ENCODE measurements around the gene PKDCC. TPM values are rescaled to one million over a fixed set of nuclear protein-coding genes. Genes with fewer than 3 reads are reported as not detected.

The PKDCC gene
- total RNA-seq, 1 experiment from 2014 or later = 3.9 TPM

DNA sequence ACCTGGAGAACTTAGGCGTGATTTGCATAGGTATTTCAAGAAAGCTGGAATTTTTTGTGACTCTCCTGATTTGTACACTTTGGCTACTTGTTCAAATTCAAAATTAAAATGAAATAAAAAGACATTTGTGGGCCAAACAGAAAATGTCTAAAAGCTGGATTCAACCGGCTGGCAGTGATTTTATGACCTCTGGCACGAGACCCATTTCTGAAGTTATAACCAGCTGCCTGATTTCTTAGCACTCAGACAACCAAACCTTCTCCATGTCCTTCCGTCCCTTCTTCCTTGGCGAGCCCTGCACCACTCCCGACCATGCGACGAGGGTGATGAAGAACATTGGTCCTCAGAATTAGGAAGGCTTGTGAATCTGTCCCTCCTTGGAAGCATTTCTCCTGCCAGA is 19.7 kb downstream of the PKDCC start:
- H4K20me1 ChIP-seq (ENCODE audit: insufficient read depth) = no peaks in the 10 kb centered on the region
- no TSS peak for BruUV-seq (replicated peaks)
- H3K27ac ChIP-seq = no peak overlapping the region
- no peak for TF ChIP-seq EZH2 (IDR thresholded peaks at IDR 0.05; ENCODE audit: low read depth)
- TF ChIP-seq, protein P1, sequence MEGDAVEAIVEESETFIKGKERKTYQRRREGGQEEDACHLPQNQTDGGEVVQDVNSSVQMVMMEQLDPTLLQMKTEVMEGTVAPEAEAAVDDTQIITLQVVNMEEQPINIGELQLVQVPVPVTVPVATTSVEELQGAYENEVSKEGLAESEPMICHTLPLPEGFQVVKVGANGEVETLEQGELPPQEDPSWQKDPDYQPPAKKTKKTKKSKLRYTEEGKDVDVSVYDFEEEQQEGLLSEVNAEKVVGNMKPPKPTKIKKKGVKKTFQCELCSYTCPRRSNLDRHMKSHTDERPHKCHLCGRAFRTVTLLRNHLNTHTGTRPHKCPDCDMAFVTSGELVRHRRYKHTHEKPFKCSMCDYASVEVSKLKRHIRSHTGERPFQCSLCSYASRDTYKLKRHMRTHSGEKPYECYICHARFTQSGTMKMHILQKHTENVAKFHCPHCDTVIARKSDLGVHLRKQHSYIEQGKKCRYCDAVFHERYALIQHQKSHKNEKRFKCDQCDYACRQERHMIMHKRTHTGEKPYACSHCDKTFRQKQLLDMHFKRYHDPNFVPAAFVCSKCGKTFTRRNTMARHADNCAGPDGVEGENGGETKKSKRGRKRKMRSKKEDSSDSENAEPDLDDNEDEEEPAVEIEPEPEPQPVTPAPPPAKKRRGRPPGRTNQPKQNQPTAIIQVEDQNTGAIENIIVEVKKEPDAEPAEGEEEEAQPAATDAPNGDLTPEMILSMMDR (conservative IDR thresholded peaks at IDR 0.05) = no peak
- peaks cover 11% of the 10 kb centered on the region for H3K27me3 ChIP-seq (ENCODE audit: insufficient read depth, low read depth)
- intact Hi-C loops (cut with micrococcal nuclease; ENCODE audit: unreplicated experiment) = no loop called here
- H3K36me3 ChIP-seq (ENCODE audit: low read depth) = no peaks in the 10 kb centered on the region
- H3K79me2 ChIP-seq (ENCODE audit: low read depth) = no peaks in the 10 kb centered on the region
- H3K9me3 ChIP-seq (ENCODE audit: insufficient read depth, low read depth) = peaks cover 4% of the 10 kb centered on the region; the same call in 1 of the 2 replicates
- no peak for DNase-seq
- no peaks in the 10 kb centered on the region for H3F3A ChIP-seq (ENCODE audit: insufficient read depth, low read depth)
- no peak overlapping the region for H2AFZ ChIP-seq
- no peak overlapping the region for H3K4me2 ChIP-seq
- POLR2A ChIA-PET (ENCODE audit: unreplicated experiment) = no interaction called here
- no peaks in the 10 kb centered on the region for H3K9me2 ChIP-seq (ENCODE audit: insufficient read depth)
- CTCF ChIA-PET = no interaction called here
- H3K4me3 ChIP-seq = no peak overlapping the region
- H3K4me1 ChIP-seq (replicated peaks; ENCODE audit: insufficient read depth) = no peaks in the 10 kb centered on the region

DNA sequence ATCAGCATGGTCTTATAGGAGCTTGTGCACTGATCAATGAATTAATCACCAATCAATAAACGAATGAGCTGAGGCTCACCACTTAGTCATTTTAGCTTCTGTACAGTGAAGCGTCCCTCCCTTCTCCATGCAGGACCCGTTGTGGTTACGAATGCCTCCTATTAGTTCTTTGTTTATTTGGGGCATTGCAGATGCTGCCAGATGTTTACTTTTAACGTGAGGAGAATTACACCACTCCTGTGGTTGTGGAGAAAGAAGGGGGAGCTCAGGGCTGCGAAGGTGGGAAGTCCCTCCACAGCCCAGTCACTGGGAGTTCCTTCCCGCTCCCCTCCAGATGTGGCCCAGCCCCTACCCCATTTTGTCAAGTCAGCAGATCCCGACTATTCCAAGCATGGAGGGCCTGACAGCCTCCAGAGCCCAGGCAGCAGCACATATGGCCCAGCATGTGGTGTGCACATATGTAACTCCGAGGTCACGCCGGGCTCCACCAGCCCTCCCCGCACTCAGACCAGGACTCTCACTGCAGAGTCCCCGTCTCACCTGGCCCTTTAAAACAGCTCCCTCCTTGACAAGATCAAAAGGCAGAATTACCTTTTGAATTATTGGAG is 20.9 kb downstream of the PKDCC start:
- no peak overlapping the region for H3K4me2 ChIP-seq
- H3K36me3 ChIP-seq (ENCODE audit: low read depth) = no peaks in the 10 kb centered on the region
- BruUV-seq (replicated peaks) = no TSS peak
- ChIA-PET CTCF (no interaction called here), POLR2A (ENCODE audit: unreplicated experiment) (no interaction called here)
- intact Hi-C loops (cut with micrococcal nuclease; ENCODE audit: unreplicated experiment) = no loop called here
- H3K9me2 ChIP-seq (ENCODE audit: insufficient read depth) = no peaks in the 10 kb centered on the region
- peaks cover 4% of the 10 kb centered on the region; the same call in 1 of the 2 replicates for H3K9me3 ChIP-seq (ENCODE audit: insufficient read depth, low read depth)
- no peak overlapping the region for H3K27ac ChIP-seq
- no peaks in the 10 kb centered on the region for H3K79me2 ChIP-seq (ENCODE audit: low read depth)
- H3F3A ChIP-seq (ENCODE audit: insufficient read depth, low read depth) = no peaks in the 10 kb centered on the region
- H2AFZ ChIP-seq = no peak overlapping the region
- H4K20me1 ChIP-seq (ENCODE audit: insufficient read depth) = no peaks in the 10 kb centered on the region
- peaks cover 11% of the 10 kb centered on the region for H3K27me3 ChIP-seq (ENCODE audit: insufficient read depth, low read depth)
- no peaks in the 10 kb centered on the region for H3K4me1 ChIP-seq (replicated peaks; ENCODE audit: insufficient read depth)
- no peak overlapping the region for H3K4me3 ChIP-seq
- TF ChIP-seq, protein P1 (conservative IDR thresholded peaks at IDR 0.05) = no peak
- no peak for TF ChIP-seq EZH2 (IDR thresholded peaks at IDR 0.05; ENCODE audit: low read depth)
- DNase-seq = no peak

DNA sequence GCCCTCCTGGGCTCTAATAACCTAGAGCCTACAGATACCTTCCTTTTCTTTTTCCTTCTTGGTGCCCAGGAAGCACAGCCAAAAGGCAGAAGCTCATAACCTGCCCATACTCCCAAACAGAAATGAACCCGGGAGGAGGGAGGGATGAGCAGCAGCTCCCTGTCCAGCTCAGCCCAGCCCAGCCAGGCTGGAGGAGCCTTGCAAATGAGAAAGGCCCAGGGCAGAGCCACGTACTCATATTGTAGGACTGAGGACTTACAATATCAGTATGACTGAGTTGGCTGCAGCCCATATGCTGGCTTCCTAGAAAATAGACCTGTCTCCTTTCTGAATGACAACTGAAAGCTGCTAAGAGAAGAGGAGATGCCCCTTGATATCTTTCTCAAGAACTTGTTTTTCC is 21.7 kb downstream of the PKDCC start:
- ChIA-PET POLR2A (ENCODE audit: unreplicated experiment) (no interaction called here), CTCF (no interaction called here)
- intact Hi-C loops (cut with micrococcal nuclease; ENCODE audit: unreplicated experiment) = no loop called here

More for the DNA sequence above, 21.7 kb downstream of the PKDCC start:
- H3F3A ChIP-seq (ENCODE audit: insufficient read depth, low read depth) = no peaks in the 10 kb centered on the region
- H3K27me3 ChIP-seq (ENCODE audit: insufficient read depth, low read depth) = peaks cover 11% of the 10 kb centered on the region
- H3K36me3 ChIP-seq (ENCODE audit: low read depth) = no peaks in the 10 kb centered on the region
- H3K9me2 ChIP-seq (ENCODE audit: insufficient read depth) = no peaks in the 10 kb centered on the region
- H3K4me1 ChIP-seq (replicated peaks; ENCODE audit: insufficient read depth) = no peaks in the 10 kb centered on the region
- H3K27ac ChIP-seq = no peak overlapping the region
- peaks cover 4% of the 10 kb centered on the region; the same call in 1 of the 2 replicates for H3K9me3 ChIP-seq (ENCODE audit: insufficient read depth, low read depth)
- TF ChIP-seq, protein P1 (conservative IDR thresholded peaks at IDR 0.05) = no peak
- no peak for TF ChIP-seq EZH2 (IDR thresholded peaks at IDR 0.05; ENCODE audit: low read depth)
- BruUV-seq (replicated peaks) = no TSS peak
- H3K4me3 ChIP-seq = no peak overlapping the region
- H4K20me1 ChIP-seq (ENCODE audit: insufficient read depth) = no peaks in the 10 kb centered on the region
- no peak overlapping the region for H3K4me2 ChIP-seq
- H2AFZ ChIP-seq = no peak overlapping the region
- DNase-seq = no peak
- H3K79me2 ChIP-seq (ENCODE audit: low read depth) = no peaks in the 10 kb centered on the region
